ENCODE measurements around the gene CST4.

DNA sequence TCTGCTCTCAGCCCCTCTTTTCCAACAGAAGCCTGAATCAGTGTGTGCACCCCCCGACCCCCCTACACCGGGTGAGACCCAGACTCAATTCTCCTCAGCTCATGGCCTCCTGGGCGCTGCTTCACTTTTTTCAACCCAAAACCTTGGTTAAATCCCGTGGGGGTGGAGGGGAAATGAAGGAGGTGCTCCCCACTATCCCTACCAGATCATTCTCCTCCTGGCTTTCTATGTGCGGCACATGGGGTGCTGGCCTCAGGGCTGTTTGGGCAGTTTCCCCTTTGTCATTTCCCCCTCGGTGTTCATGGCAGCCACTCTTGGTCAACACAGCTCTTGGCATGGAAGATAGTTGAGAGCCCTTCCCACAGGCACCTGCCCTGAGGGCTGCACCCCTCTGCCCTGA, 4.6 kb downstream of the CST4 start:
- TF ChIP-seq, protein P1, sequence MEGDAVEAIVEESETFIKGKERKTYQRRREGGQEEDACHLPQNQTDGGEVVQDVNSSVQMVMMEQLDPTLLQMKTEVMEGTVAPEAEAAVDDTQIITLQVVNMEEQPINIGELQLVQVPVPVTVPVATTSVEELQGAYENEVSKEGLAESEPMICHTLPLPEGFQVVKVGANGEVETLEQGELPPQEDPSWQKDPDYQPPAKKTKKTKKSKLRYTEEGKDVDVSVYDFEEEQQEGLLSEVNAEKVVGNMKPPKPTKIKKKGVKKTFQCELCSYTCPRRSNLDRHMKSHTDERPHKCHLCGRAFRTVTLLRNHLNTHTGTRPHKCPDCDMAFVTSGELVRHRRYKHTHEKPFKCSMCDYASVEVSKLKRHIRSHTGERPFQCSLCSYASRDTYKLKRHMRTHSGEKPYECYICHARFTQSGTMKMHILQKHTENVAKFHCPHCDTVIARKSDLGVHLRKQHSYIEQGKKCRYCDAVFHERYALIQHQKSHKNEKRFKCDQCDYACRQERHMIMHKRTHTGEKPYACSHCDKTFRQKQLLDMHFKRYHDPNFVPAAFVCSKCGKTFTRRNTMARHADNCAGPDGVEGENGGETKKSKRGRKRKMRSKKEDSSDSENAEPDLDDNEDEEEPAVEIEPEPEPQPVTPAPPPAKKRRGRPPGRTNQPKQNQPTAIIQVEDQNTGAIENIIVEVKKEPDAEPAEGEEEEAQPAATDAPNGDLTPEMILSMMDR (IDR thresholded peaks at IDR 0.05) = no peak
- TF ChIP-seq POLR2A (IDR thresholded peaks at IDR 0.05) = no peak
